B cell (primary cell): Measurements from ENCODE around the gene CIC.

Experiments used
- CTCF ChIP-seq: fragments of 200-600 bp; IDR thresholded peaks from one replicate; pipeline ENCODE4 v1.8.0; 2022; ENCODE audit warnings: antibody characterized with exemption, mild to moderate bottlenecking
- EZH2 ChIP-seq: IDR thresholded peaks from 2 replicates; pipeline ENCODE4 v1.6.1; 2012; ENCODE audit warnings: borderline replicate concordance, low read depth, mild to moderate bottlenecking, moderate library complexity, low read length; ENCODE audit not compliant: insufficient read depth, poor library complexity, severe bottlenecking

GRCh38 chr19:42293540-42293939, 24.5 kb downstream of the CIC start:
- TF ChIP-seq CTCF = no peak
- TF ChIP-seq EZH2 = no peak
